Kasumi-1 (cell line): ENCODE measurements around the gene ADAM12.

Experiments
- DNase-seq, 2 experiments: peaks; one replicate each; lab custom pipeline; 2025; lab: John Stamatoyannopoulos, UW

The ADAM12 gene

DNA sequence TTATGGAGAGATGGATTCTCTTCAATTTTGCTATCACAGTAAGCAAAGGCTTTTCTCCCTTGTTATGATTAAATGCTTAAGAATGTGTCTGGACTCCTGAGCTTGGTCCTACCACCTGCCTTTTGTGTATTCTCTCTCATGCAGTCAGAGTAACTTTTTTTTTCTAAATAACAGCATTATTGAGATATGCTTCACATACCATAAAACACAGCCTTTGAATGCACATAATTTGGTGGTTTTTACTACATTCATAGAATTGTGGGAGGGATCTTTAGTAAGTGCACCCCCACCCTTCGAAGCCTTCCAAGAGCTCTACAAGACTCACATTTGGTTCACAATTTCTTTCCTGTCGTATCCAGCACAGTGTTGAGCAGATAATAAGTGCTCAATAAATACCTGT lies 175.5 kb downstream of the ADAM12 start:
- no peak for DNase-seq

DNA sequence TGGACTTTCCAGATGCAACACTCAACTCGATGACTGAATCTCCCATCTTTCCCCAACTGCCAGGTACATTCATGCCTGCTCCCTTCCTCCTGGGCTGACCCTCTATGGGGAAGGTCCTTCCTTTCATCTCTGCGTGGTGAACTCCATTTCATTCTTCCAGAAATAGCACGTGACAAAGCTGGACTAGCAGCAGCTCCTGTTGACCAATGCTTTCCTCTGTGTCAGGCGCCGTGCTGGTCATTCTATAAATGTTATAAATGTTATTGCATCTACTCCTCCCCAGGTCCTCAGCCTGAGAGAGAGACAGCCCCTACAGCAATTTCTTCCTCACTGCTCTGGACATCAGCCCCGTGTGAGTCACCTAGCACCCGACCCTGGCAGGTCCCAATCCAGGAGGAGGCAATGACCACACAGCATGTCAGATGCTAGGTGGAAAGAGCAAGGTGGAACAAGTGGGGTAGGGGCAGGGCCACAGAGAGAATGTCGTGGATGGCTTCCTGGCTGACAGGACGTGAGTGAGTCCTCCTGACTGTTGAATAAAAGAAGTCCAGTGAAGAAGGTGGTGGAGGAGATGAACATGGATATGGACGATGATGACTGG lies 178.1 kb downstream of the ADAM12 start:
- DNase-seq, result no peak

DNA sequence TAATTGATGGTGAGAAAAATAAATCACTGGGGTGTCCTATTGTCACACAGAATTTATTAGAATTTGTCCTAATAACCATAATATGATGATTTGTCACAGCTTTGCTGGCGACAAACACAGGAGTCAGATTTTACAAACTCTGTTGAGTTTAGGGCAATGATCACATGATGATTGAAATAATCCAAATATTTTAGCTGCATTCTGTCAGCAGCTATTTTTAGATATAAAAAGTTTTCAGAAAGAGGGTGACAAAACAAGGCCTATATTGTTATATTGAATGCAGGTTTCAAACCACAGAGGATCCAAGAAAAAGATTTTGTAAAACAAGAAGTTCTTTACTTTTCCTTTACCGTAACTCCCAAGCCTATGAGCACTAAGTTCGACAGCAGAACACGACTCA lies 178.8 kb downstream of the ADAM12 start:
- DNase-seq, result no peak

DNA sequence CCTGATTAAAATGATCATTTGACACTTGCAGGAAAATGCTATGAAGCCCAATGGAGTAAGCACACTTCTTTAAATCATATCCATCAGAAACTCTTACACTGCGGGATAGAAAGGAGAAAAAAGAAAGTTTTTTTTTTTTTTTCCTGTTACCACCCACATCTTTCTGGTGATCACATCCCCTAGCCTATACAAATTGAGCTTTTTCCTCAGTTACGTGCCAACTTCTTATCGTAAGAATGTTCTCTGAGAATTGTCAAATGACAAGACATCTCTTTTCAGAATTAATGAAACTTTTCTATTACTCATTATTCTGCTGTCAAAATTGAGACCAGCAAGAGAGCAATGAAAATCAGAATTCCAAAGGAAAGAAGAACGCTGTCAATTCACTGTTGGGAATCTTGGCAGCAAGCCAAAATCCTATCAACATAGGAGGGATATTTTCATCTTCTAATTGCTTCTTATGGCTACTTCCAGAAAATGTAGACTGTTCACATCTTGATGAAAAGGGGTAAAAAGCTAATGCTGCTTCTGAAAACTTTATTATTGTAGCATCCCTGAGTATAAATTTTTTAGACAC lies 179.5 kb downstream of the ADAM12 start:
- DNase-seq, result no peak

DNA sequence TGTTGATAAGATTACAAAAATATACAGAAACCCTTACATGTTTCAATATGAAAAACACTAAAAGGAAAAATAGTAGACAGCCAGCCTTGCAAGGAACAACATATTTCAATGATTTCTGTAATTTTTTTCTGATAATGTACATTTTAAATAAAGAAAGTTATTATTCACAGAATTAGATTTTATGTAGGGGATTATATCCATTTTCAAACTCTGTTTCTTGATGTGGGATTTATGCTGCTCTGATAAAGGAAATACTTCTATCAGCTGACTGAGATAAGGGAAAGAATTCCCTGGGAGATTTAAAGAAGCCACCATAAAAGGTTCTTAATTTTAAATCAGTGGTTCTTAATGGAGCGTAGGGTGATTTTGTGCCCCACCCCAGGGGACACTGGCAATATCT lies 180.4 kb downstream of the ADAM12 start:
- DNase-seq, result no peak

DNA sequence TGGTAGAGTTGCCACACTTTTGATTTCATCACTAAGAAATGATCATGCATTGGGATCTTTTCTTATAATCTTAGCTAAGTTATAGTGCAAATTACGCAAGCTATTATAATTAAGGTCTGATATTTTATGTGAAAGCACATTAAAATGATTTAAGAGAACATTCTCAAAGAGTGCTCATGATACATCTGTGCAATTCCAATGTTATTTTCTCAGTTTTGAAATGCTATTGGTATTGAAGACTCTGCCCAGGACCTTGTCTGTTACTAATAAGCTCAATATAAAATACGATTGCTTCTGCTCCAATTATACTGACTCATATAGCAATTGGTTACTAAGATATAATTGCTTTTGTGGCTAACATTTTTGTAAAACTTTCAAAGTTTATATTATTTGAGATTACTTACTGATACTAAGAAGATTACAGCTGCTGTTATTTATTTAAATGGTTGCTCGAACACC lies 180.9 kb downstream of the ADAM12 start:
- DNase-seq, result no peak

DNA sequence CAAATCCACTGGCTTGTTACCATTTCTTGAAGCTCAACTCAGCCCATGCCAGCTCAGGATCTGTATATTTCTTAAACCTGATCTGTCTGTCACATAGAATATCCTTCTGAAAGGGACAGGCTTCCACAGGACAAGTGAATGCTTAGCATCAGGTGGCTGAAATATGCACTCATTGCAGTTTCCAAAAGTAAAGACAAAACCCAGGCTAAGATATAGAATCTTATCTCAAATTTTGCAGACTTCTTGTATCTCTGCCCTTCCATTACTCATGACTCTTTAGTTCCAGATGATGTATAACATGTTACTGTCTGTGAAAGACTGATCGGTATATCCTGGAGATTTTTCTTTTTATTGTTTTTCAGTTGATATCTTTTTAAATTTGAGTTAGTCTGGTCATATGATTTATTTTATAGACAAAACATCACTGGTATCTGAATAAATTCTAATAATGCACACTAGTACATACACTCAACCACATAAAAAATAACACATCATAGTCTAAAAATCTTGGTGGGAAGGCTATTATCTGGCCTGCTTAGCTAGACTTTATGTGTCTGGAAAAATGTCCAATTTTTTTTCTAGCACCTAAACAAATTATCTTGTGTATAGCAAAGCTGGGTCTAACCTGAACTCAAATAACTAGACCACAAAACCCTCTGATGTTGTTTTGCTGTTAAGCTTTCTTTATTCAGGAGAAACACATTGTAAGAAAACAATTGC lies 182.6 kb downstream of the ADAM12 start:
- no peak for DNase-seq

DNA sequence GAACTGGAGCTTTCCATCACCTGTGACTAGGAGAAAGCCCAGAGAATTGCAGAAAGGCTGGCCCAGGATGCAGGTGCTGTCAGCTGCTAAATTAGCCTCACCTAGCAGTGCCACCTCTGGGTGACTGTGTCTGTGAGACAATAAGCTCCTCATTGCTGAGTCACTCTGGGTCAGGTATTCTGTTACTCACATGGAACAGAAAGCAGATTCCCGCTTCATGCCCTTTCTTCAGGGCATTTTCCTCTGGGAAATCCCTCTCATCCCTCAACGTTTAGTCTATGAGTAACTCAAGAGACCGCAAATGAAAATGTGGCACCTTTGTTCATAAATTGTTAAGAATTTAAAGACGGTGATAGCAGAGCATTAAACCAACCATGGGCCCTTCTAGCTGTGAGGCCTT lies 184.0 kb downstream of the ADAM12 start:
- DNase-seq, result no peak

DNA sequence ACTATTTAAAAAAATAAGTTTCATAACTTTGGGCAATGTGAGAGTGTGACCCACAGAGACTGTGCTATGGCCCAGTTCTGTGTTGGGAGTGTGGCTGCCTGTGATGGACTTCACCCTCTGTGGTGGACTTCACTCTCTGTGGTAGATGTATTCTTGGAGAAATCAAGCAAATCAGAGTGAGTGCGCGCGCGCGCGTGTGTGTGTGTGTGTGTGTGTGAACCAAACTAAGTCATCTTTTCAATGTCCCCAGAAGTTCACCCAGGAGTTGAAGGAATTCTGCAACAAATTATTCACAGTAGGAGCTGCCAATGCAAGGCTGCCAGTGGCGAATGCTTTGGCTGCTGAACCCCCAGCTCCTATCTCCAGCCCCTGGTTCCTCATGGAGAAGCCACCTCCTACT lies 184.5 kb downstream of the ADAM12 start:
- no peak for DNase-seq

DNA sequence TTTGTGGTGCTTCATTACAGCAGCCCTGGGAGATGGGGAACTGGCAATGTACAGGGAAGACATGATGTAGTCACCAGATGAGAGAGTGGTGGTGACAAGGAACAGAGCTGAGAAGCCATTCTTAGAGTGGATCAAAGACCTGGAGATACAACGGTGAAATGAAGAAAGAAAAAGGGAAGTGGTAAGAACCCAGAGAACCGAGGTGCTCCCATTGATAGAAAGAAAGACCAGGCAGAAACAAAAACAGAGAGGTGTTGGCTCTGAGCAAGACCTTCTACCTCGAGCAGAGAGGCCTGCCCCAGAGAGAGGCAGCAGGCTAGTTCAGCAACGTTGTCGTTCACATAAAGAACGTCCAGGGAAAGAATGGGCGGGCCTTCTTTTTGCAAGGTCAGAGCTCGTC lies 186.7 kb downstream of the ADAM12 start:
- DNase-seq, result no peak

DNA sequence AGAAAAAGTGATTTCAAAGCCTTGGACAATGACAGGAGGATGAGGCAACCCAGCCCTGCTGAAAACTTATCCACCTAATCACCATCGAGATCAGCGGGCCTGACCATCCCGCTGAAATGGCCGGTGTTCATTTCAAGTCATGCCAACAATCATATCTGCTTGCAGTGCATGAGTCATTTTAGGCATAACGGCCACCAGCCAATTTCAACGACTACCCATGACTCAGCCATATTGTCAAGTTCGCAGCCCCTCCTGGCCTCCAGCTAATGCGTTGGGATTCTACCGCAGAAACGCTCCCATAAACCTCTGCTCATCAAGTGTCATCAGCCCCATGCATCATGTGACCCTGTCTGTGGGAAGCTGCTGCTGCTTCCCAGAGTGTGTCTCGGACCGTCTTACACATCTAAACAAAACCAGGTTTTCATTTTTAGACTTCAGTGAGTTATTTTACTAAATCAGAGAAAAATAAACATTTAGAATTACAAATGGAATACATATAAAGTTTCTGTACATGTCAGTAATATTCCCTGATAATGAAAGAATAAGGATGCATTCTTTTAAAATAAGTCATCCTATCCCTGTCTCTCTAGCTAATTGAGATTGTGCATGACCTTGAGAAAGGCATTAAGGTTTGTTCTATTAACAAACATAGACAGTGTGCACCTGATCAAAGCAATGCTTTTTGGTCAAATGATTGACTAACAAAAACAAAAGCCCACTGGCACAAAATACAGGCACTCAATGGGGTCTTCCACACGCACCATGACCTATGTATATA lies 188.9 kb downstream of the ADAM12 start:
- no peak for DNase-seq

DNA sequence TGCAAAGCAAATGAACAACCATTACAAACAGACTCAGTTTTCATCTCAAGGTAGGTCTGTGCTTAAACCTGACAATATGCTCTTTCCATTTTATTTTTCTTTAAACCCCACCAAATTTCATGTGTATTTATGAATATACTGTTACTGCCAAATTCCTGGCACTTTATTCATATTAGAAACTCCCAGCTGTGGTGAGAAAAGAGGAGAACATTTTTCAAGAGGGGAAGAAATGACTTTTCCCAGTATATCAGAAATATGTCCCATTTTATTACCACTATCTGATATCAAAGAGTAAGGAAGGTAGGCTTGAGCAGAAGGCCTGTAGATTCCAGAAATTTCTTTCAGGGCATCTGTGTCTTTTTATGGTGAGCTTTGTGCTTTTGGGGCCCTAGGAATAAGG lies 189.6 kb downstream of the ADAM12 start:
- DNase-seq, result no peak

DNA sequence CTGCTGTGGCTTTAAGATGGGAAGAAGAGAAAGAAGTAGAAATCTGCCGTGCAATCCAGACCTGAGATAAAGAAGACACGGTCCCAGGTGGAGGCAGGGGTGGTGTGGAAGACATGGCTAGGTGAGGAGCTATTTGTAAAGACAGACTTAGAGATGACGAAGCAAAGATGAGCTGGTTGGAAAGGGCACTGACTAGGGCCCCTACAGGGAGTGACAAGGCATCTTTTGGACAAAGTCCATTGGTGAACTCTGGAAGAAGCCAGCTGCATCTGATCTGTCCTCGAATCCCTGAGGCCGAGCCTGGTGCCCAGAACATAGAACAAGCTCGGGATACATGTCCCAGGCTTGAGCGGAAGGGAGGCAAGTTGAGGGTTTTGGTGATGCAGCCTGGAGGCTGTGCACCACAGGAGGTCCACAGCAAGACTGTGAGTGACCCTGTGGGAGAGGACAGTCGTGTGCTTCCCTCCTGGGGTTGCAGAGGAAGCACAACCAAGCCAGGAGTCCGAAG lies 191.2 kb downstream of the ADAM12 start:
- DNase-seq, result no peak

DNA sequence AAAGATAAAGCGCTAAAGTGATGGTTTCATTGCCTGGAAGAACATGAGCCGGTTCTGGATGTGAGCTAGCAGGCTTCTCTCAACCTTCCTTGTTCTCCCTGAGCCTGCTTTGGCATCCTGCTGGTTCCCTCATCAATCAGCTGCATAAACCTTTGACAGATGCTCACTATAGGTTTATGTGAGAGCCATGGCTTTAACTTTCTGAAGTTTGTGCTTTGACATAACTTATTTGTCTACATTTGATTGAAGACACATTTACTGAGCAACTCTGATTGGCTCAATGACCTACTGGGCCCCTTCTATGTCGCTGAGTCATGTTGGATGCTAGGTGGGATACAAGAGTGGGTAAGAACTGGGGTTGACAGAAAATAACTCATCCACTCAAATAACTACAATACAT lies 192.0 kb downstream of the ADAM12 start:
- no peak for DNase-seq

DNA sequence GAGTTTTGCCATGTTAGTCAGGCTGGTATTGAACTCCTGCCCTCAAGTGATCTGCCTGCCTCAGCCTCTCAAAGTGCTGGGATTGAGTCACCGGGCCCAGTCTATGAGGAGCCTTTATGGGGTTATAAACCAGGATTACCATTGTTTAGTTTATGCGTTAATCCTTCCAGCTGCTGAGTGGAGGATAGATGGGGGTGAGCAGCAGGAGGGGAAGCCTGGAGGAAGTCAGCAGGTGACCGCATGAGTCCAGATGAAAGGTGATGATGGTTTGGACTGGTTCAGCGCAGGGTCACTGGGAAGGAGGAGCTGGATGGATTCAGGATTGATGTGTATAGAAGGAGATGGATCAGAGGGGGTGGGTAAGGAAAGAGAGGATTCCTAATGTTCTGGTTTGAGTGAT lies 197.1 kb downstream of the ADAM12 start:
- no peak for DNase-seq

DNA sequence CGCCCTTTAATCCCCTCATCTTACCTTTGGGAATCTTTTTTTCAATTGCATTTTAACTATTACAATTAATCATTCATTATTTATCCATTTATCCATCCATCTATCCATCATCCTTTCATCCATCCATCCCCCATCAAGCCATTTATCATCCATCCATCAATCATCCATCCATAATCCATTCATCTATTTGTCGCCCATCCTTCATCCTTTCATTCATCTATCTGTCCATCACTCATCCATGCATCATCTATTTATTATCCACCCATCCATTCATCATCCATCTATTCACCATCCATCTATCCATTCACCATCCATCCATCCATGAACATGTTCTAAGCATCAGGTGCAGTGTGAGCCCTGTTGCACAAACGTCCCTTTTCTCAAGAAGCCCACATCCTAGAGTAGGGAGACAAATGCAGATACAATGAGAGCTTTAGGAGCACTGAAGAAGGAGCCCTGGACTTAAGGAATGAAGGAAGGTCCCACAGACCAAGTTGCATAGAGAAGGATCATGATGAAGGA lies 199.5 kb downstream of the ADAM12 start:
- no peak for DNase-seq

DNA sequence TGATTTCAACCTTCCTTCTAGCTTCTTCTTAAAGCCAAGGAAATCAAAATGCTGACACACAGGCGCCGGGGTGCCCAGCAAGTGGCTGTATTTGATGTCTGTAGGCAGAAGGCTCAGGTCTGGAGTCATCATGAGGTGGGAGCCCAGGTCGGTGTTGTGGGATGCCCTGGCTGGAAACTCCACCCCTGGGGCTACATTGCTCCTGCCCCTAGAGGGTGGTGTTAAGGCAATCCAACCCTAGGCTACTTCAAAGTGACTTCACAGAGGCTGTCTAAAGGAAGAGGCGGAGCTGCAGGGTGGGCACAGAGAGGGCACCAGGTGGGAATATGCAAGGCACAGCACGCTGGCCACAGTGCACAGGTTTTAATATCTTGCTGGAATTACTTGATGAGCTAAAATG lies 200.9 kb downstream of the ADAM12 start:
- DNase-seq, result no peak

DNA sequence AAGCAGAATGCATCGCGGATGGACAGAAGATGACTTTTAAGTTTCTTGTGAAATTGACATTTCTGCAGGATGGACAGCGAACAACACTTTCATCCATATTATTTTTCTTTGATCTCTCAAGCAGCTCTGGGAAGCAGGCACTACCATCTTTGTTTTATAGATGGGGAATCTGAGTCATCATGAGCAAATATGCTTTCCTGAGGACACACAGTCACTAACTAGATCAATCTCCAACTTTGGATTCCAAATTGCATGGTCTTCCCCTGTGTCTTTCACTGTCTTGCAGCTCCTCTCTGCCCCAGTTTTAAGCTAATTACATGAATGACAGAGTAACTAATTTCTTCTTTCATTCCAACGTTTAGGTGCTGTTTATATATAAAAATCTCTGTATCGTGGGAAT lies 201.5 kb downstream of the ADAM12 start:
- DNase-seq, result no peak

DNA sequence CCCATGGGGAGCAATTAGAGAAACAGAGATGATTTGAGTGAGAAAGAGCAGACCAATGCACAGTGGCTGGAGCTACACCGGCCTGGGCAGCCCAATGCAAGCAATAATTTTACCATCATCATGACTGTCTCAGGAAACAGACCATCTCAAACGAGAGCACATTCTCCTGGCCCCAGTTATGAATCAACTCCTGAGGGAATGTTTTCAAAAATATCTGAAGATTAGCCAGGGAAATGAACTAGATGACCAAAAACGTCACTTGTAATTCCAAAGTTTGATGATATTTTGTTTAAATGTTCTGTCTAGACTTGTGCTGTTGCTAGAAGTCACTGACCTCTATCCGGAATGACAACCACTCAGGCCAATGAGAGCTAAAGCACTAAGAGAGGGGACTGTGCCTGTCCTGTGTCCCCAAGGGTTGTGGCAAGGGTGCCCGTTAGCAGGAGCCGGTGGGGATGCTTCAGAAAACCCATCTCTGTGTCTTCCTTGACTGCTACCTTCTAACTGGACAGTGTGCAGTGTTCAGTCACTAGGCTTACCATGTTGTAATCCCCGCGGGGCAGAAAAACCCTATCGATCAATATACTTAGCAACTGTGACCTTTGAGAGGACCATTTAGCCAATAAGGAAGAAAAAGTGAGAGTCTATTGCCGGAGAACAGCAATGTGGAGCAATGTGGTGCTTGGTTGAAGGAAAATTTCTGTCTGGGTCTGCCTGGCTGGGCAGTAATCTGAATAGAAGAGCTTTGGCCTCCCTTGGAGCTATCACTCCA lies 202.4 kb downstream of the ADAM12 start:
- DNase-seq, result no peak

DNA sequence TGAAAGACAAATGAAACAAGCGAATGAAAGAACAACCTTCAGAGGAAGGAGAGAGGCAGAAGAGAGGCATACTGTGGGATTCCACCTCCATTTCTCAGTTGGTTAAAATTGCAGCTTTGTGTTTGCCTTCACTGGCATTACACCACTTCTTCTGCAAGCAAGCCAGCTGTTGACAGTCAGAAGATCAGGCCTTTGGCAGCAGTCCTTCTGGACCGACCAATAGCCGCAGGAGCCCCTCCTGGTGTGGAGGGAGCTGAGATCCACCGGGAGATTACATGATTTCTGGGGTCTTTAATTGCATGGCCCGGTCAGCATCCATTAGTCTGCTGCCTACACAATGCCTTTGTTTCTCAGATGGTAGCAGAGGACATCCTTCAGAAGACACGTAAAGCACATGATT lies 206.7 kb downstream of the ADAM12 start:
- DNase-seq, result no peak

DNA sequence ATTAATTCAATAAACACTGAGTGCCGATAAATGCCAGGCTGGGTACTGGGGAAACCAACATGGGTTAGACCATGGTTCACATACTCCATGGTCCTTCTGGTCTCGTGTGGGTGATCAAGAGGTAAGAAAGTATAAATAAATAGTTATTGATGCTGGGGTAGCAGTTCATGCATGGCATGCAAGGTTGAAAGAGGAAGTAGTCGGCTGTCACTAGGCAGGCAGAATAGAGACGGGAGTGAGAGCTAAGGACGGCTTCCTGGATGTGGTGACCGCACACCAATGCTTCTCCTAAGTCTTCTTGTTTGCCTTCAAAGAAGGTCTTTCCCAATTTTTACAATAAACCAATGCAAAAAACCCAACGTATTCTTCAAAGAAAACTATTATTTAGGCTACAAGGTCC lies 208.6 kb downstream of the ADAM12 start:
- DNase-seq, result peak; percentile 93
